GM18867 (cell line): ENCODE measurements around the gene LGR6.
"Not testable (repeated sequence)": the region's sequence is repeated elsewhere in the genome, so short reads cannot be mapped to it uniquely, and the experiment has no call there.

ENCODE experiments used
- ATAC-seq: cut with Tn5 transposase; IDR thresholded peaks from one replicate; pipeline ENCODE4 v1.9.1; 2021; ENCODE audit warnings: mild to moderate bottlenecking, moderate library complexity; ENCODE audit not compliant: unreplicated experiment

Gene LGR6

DNA sequence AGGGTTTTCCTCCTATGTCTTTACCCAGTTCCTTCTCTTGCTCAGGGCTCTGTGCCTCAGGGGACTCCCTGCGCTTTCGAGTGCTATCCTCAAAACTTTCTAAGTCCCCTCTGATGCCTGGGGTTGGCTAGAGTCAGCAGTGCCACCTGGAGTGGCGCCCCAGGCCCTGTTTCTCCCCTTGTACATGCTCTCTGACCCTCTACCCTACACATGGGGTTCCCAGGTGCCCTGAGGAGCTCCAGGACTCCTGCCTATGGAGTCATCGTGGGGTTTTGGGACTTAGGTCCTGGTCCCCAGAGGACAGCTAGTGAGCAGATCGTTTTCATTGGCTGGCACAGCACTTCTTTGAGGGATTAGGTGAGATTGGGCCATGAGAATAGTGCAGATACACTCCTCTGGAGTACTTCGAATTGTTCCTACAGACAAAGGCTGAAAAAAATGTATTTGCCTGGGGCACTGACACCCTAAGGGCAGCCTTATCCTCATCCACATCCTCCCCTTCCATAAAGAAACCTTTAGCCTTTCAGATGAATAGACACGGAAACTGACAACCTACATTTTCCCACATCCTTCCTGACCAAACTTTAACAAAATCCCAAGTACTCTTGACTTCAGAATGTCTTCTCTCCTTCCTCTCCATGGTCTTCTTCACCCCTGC is 41.5 kb downstream of the LGR6 start:
- no peak for ATAC-seq

GRCh38 chr1:202235856-202236837 is 42.5 kb downstream of the LGR6 start:
- ATAC-seq = peak; percentile 58

- ATAC-seq = peak; percentile 81
Measured at GRCh38 chr1:202237052-202237451, 43.5 kb downstream of the LGR6 start.

DNA sequence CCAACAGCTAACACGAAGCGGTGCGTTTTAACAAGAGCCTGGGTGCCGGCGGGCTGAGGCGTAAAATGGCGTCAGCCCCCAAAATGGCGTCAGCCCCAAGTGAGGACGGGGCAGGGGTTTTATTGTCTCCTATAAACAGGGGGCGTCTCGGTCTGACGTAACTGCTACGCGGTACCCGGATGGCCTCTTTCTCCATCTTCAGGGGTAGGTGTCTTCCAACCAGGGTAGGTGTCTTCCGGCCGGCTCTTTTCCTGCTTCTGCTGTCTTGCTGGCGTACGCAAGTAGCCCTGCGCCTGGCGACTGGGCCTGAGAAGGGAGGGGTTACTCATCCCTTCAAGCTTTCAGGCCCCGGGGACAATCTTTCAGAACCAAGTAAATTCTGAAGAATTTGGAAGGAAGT is 45.3 kb downstream of the LGR6 start:
- ATAC-seq = no peak

DNA sequence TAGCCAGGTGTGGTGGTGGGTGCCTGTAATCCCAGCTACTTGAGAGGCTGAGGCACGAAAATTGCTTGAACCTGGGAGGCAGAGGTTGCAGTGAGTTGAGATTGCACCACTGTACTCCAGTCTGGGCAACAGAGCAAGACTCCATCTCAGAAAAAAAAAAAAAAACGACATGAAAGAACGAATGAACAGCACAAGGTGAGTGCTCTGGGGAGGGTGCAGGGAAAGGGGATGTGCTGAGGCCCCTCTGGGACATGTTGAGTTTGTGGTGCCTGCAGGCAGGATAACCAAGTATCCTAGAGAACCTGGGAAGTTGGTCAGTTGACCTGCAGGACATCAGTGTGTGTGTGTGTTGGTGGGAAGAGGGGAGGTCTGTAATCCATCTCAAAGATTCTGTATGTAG is 46.6 kb downstream of the LGR6 start:
- not testable (repeated sequence) for ATAC-seq

GRCh38 chr1:202240956-202241355 is 47.4 kb downstream of the LGR6 start:
- no peak for ATAC-seq

GRCh38 chr1:202241376-202242079 is 47.9 kb downstream of the LGR6 start:
- ATAC-seq = no peak

DNA sequence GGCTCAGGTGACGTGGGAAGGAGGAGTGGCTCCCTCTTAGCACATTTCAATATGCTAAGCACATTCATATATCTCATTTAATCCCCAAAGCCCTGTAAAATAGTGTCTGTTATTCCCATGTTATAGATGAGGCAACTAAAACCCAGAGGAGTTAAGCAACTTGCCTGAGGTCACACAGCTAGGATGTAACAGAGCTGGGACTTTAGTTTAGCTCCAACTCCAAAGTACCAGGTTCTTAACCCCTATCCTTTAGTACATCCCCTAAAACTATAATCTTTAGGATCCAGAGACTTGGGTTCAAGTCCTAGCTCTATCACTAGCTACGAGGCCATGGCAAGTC is 48.5 kb downstream of the LGR6 start:
- no peak for ATAC-seq

- no peak for ATAC-seq
Measured at GRCh38 chr1:202243006-202243405, 49.4 kb downstream of the LGR6 start.

DNA sequence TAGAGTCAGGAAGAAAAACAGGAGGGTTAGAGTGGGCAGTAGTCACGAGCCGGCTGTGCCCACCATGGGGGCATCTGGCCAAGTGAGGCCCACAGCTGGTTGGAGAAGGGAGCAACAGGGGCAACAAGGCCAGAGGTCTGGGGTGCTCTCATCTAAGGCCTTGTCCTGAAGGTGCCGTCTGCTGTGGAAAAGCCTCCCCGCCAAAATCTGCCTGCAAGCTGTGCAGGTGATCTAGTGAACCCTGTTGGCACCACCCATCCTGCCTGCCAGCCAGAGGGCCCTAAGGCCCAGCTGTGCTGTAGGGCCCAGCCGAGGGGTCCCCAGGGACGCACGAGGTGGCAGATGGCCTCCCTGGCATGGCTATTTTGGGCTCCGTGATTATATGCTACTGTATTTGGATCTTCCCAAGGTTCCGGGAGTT is 51.3 kb downstream of the LGR6 start:
- no peak for ATAC-seq

- no peak for ATAC-seq
Measured at GRCh38 chr1:202245391-202245790, 51.8 kb downstream of the LGR6 start.

DNA sequence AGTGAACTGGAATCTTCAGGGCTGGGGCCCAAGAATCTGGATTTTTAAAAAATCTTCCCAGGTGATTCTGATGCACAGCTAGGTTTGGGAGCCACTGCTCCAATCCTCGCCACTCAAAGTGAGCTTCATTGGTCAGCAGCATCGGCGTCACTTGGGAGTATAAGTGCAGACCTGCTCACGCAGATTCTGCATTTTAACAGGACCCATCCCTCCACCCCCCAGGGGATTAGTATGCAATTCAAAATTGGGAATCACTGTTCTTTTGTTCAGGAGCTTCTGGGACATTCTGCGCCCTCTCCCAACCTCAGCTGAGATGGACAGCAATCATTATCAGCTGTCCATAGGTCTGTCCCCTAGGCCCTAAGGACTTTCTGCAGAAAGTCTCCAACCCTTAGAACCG is 53.5 kb downstream of the LGR6 start:
- no peak for ATAC-seq

DNA sequence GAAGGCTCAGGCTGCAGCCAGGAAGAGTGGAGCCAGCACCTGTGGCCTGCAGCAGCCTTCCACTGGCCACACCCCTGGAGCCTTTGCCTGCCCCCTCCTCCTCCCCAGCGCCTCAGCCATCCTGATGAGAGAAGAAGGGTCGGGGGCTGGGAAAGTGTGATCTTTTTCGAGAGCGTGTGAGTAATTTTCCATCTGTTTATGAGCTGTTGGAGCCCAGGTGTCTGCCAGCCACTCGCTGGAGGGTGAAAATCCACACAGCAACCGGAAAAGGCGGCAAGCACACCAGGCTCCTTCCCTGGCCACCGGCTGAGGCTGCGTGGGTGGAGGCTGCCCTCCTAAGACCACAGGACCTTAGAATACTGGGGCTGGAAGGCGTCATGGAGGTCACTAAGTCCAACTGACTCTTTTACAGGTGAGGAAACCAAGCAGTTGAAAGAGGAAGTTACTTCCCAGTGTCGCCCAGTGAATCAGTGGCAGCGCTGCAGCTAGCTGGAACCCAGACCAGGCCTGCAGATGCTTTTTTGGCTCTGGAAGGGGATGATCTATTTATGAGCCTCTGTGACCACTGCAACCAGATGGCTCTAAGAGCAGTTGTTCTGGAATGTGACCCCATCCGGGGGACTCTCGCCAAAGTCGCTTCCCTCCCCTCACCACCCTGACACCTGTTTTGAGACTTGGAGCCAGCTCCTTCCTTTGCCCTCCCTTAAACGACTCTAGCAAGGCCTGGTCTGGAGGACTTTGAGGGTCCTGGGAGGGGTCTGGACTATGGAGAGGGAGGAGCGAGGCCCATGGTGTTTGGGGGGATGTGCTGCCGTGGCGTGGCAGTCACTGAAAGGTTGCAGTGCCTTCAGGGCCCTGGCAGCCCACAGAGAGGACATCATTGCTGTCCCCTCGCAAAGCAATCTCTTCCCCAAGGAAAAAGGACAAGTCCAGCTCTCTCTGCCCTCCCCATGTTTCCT is 54.5 kb downstream of the LGR6 start:
- no peak for ATAC-seq

- no peak for ATAC-seq
Measured at GRCh38 chr1:202248861-202249260, 55.3 kb downstream of the LGR6 start.

DNA sequence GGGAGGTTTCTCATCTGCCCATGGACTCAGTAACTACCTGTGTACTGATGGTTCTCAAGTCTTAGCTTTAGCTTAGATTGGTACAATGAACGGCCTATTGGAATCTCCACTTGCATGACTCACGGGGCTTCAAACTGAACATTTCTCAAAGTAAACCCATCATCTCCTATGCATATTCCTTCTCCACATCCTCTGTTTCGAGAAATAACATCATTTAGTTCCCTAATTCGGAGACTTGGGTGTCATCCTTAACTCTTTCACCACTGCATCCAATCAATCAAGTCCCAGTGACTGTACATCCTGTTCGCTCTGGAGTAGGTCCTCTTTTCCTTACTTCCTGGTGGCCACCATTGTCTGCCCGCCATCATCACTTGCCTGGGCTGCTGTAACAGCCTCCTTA is 55.8 kb downstream of the LGR6 start:
- ATAC-seq = no peak

DNA sequence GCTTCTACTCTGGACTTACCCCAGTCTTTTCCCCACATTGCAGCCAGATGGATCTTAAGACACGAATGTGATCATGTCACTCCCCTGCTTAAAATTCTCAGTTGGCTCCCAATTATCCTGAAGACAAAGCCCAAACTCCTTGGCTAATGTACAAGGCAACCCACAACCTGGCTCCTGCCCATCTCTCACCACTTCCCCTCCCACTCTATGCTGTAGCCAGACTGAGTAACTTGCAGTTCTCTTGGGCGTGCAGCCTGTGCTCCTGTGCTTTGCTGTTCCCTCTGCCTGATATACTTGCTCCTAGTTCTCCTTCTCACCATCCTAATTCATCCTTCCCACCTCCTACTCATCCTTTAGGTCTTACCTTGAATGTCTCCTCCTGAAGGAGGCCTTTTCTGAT is 56.2 kb downstream of the LGR6 start:
- no peak for ATAC-seq

DNA sequence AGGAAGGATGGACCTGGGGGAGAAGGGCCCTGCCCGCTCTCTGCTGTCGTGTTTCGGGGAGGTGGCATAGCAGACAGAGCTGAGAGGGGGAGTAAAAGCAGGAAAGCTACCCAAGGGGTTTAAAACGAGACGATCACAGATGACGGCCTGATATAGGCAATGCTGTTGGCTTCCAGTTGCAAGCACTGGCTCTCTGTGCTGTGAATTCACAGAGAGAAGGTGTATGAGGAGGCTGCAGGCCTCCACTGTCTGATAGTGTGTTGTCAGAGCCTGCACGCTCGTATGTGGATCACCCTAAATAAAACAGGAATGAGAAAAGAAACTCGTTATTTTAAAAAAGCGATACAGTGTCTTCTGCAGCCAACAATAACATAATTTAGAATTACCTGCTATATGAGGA is 57.4 kb downstream of the LGR6 start:
- no peak for ATAC-seq

DNA sequence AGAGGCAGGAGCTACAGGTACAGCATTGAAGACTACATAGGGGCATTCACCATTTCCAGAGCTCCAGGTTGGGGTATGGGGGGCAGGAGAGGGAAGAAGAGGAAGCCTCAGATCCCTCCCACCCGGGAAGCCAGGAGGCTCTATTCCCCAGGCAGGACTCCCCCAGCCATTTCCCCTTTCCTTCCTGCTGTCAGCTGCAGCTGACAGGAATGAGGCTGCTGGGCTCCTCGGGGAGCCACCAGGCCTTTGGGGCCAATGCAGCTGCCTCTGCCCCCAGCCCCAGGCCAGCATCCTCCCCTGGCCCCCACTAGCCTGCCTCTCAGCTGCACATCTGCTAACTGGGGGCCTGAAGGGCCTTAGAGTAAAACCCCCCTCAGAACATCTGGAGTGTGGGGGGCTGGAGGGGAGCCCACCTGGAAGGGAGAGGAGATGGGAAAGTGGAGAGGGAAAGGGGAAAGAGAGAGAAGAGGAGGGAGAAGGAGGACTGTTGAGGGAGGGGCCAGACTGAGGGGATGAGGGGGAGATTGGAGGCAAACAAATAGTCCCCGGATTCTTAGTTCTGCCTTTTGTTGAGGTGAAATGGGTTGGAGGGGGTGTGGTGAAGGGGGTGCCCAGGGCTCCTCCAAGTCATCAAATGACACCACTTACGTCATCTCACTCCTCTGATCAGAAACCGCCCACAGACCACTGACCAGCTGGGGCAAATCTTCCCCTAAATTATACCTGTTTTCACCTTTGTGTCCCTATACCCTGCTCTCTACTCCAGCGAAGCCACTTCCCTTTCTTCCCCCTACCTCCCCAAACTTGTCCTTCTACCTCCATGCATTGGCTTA is 58.0 kb downstream of the LGR6 start:
- no peak for ATAC-seq

- ATAC-seq = no peak
Measured at GRCh38 chr1:202252271-202252670, 58.7 kb downstream of the LGR6 start.
